ENCODE results near the gene CELSR3. TPM values are rescaled to one million over a fixed set of nuclear protein-coding genes. Genes with fewer than 3 reads are reported as not detected.

The CELSR3 gene
- total RNA-seq, 1 donor = 1.7 TPM

DNA sequence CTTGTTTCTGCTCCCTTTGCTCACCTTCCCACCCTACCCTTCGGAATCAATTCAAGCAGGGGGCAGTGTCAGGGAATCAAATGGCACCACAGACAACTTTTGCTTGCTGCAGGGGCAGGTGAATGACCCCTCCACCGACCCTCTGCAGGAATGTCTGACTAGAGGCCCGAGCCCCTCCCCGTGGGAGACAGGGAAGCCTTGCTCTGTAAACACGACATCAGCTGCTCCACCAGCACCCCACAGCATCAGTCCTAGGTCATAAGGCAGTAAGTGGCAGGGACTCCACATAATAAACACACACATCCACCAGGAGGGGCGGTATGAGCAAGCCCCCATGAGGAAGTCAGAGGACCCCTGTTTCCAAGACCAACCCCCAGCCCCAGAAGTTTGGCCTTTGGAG, 25.4 kb downstream of the CELSR3 start:
- H3K4me3 ChIP-seq (ENCODE audit: low read depth, low read length) = no peak overlapping the region
- TF ChIP-seq, protein P1, sequence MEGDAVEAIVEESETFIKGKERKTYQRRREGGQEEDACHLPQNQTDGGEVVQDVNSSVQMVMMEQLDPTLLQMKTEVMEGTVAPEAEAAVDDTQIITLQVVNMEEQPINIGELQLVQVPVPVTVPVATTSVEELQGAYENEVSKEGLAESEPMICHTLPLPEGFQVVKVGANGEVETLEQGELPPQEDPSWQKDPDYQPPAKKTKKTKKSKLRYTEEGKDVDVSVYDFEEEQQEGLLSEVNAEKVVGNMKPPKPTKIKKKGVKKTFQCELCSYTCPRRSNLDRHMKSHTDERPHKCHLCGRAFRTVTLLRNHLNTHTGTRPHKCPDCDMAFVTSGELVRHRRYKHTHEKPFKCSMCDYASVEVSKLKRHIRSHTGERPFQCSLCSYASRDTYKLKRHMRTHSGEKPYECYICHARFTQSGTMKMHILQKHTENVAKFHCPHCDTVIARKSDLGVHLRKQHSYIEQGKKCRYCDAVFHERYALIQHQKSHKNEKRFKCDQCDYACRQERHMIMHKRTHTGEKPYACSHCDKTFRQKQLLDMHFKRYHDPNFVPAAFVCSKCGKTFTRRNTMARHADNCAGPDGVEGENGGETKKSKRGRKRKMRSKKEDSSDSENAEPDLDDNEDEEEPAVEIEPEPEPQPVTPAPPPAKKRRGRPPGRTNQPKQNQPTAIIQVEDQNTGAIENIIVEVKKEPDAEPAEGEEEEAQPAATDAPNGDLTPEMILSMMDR (IDR thresholded peaks at IDR 0.05; ENCODE audit: insufficient read depth, low read depth, low read length) = no peak
- no peak for DNase-seq (ENCODE audit: low read depth)

DNA sequence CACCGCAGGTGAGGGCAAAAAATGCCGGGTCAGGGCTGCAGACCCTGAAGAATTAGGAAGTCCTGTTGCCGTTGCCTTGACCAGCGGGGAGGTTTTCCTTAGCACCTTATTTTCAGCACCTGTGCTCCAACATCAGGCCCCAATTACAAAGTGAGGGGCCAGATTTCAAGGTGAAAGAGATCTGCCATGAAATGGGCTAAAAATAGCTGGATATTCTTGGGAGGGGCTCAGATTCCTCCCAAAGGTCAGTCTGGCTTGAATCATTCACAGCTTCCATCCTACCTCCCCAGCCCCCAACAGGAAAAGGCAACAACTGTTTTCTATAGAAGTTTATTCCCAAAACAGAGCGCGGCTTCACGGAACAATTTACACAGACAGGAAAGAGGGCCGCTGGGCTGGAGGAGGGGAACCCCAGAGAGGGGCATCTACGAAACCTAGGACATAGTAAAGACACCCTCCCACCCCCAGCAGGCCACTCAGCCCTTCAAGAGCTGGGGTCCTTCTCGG, 26.5 kb downstream of the CELSR3 start:
- TF ChIP-seq, protein P1 (IDR thresholded peaks at IDR 0.05; ENCODE audit: insufficient read depth, low read depth, low read length) = no peak
- peak overlapping the region; percentile 97 for H3K4me3 ChIP-seq (ENCODE audit: low read depth, low read length)
- no peak for DNase-seq (ENCODE audit: low read depth)

DNA sequence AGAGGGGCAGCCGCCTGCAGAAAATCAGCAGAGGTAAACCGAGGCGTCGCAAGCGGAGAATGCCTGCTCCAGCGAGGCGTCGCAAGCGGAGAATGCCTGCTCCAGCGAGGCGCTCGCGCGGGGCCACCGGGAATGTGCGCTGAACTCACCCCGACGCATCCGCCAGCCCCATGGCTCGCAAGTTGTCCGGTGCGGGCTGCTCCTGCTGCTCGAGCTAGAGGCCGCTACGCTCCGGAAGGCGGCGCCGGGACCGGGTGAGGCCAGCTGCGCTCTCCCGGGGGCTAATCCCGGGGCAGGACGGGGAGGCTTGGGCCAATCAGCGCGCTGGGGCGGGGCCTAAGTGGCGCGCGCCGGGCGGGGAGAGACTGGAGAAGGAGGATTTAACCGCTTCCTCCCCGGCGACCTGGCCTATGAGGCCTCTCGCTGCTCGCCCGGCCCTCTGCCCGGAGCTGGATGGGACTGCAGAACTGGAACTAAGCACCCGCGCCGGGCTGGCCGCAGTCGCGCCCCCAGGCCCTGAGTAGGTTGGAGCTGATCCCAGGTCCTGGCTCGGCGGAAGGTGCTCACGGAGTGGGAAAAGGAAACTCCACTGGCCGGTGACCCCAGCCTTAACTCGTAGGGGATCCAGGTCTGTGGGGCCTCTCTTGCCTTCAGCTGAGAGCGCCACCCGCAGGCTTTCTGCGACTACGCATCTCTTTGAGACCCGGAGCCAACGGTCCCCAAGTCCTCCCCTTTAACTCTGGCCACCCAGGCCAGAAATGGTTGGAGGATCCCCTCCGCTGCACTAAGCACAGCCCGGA, 27.3 kb downstream of the CELSR3 start, which contains the start of gene SLC26A6:
Gene SLC26A6, minus strand, starts transcription at position 240 of the 800 bp plus-strand sequence. Its CDS starts 68 bp downstream, at position 172.
- TF ChIP-seq, protein P1 (IDR thresholded peaks at IDR 0.05; ENCODE audit: insufficient read depth, low read depth, low read length) = peak; percentile 66
- DNase-seq (ENCODE audit: low read depth) = peak; percentile 97
- H3K4me3 ChIP-seq (ENCODE audit: low read depth, low read length) = peak within 1 kb of the TSS; percentile 97

DNA sequence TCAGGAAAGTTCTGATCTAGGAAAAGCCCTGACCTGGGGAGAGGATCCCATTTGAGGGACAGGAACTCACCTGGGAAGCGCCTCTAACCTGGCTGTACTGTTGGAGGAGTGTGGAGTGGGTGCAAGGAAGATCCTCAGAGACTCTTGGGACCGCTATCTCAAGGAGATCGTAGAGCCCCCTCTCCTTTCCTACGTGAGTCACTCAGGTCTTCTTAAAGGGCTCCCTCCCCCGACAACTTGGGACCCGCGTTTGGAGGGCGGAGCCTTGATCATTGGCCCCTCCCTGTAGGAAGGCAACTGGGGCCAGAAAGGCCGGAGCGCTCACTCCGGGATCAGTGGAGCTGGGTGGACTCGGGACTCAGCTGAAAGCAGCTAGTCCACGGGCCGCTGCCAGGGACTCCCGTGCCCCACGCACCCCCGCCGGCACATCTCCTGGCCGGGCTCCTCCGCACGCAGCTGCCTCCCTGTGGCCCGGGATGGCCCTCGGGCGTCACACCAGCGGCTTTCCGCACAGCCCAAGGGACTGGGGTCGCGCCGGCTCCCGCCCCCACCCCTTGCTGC, 27.9 kb downstream of the CELSR3 start:
- DNase-seq (ENCODE audit: low read depth) = peak; percentile 56
- TF ChIP-seq, protein P1 (IDR thresholded peaks at IDR 0.05; ENCODE audit: insufficient read depth, low read depth, low read length) = no peak
- H3K4me3 ChIP-seq (ENCODE audit: low read depth, low read length) = peak overlapping the region; percentile 97

DNA sequence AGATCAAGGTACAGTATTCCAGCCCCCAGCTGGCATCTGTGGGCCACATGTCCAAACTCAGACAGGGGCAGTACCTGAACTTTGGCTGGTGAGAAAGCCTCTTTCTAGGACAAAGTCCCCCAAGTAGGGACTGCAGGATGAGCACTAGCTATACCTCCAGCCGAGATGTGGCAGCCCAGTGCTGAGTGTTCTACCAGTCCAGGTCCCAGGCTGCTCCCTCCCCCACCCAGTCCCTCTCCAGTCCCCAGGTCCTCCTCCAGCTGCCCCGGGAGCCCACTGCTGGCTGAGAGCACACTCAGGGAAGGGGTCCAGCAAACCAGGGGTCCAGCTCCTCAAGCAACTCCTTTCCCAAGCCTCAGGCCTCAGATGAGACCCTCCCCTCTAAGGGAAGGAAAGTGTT, 28.9 kb downstream of the CELSR3 start:
- peak overlapping the region; percentile 97 for H3K4me3 ChIP-seq (ENCODE audit: low read depth, low read length)
- DNase-seq (ENCODE audit: low read depth) = no peak
- TF ChIP-seq, protein P1 (IDR thresholded peaks at IDR 0.05; ENCODE audit: insufficient read depth, low read depth, low read length) = no peak

DNA sequence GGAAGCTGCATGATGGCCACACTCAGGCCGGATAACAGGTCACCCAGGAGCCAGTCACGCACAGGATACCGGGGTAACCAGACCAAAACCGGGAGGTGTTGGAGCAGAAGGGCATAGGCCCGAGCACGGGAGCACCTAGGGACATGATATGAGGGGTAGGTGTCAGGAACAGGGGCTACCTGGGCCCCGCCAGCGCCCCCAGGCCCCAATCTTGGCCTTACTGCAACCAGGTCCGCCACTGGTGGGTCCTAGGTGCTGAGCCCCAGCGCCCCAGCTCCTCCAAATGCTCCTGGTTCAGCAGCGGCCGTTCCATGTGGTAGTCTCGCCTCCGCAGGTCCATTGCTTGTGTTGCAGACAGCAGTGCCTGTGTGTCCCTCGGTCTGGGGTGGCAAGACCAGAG, 29.4 kb downstream of the CELSR3 start:
- H3K4me3 ChIP-seq (ENCODE audit: low read depth, low read length) = no peak overlapping the region
- TF ChIP-seq, protein P1 (IDR thresholded peaks at IDR 0.05; ENCODE audit: insufficient read depth, low read depth, low read length) = no peak
- no peak for DNase-seq (ENCODE audit: low read depth)

Measured in fibroblast of villous mesenchyme (primary cell).